Mesothelial cell of epicardium (in vitro differentiated cells): Measurements from ENCODE around the gene MAP3K9. TPM values are rescaled to one million over a fixed set of nuclear protein-coding genes. Genes with fewer than 3 reads are reported as not detected.

ENCODE experiments used
- DNase-seq, 2 experiments: peaks; one replicate each; pipeline ENCODE4 v3.0.0; 2021; ENCODE audit warnings: low spot score in 2 of 2; ENCODE audit not compliant: unreplicated experiment in 2 of 2
- H3K27ac Mint-ChIP-seq: 2 replicates; pipeline ENCODE4 v1.8.0; 2021; ENCODE audit warnings: mixed read lengths
- H3K27me3 Mint-ChIP-seq: 2 replicates; pipeline ENCODE4 v1.8.0; 2021; ENCODE audit warnings: low read depth, mixed read lengths
- H3K36me3 Mint-ChIP-seq: 2 replicates; pipeline ENCODE4 v1.8.0; 2021; ENCODE audit warnings: mixed read lengths
- H3K4me1 Mint-ChIP-seq: 2 replicates; pipeline ENCODE4 v1.8.0; 2021; ENCODE audit warnings: mixed read lengths
- H3K4me3 Mint-ChIP-seq: 2 replicates; pipeline ENCODE4 v1.8.0; 2021; ENCODE audit warnings: mild to moderate bottlenecking, moderate library complexity, mixed read lengths
- H3K9me3 Mint-ChIP-seq: 2 replicates; pipeline ENCODE4 v1.8.0; 2021; ENCODE audit warnings: mixed read lengths
- total RNA-seq: library from RNA; stranded (reverse); gene quantifications from 3 replicates; pipeline ENCODE4 v1.2.1, GENCODE V29; 2021
- TF ChIP-seq, protein P1 (sequence below): fragments of 200-600 bp; sonication (generic); IDR thresholded peaks from one replicate; pipeline ENCODE4 v1.5.0; 2021; ENCODE audit warnings: antibody characterized with exemption; ENCODE audit not compliant: unreplicated experiment

Gene MAP3K9
- total RNA-seq, 1 donor from 2014 or later, result 9.5 TPM

DNA sequence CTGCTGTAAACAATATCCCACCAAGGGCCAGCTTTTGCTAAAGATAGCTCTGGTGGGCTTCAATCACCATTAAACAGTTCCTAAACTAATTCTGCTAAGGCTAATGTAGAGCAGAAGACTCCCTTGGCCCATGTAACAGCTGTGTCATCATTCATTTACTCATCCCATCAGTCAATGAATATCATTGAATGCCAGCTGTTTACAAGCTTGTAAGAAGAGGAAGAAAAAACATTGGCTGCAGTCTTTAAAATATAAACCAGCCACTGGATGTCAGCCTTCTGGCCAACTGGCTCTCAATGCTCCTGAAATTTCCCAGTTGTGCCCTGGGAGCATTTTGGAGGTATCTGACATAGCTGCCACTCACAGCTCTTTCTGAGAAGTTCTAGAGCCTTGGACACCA is 18.0 kb upstream of the MAP3K9 start:
- Mint-ChIP-seq H3K4me3 (no peak overlapping the region), H3K27me3 (peaks cover 10% of the 10 kb centered on the region), H3K9me3 (no peaks in the 10 kb centered on the region), H3K4me1 (peaks cover 8% of the 10 kb centered on the region), H3K27ac (no peak overlapping the region), H3K36me3 (no peaks in the 10 kb centered on the region)
- DNase-seq, result no peak
- TF ChIP-seq, protein P1, sequence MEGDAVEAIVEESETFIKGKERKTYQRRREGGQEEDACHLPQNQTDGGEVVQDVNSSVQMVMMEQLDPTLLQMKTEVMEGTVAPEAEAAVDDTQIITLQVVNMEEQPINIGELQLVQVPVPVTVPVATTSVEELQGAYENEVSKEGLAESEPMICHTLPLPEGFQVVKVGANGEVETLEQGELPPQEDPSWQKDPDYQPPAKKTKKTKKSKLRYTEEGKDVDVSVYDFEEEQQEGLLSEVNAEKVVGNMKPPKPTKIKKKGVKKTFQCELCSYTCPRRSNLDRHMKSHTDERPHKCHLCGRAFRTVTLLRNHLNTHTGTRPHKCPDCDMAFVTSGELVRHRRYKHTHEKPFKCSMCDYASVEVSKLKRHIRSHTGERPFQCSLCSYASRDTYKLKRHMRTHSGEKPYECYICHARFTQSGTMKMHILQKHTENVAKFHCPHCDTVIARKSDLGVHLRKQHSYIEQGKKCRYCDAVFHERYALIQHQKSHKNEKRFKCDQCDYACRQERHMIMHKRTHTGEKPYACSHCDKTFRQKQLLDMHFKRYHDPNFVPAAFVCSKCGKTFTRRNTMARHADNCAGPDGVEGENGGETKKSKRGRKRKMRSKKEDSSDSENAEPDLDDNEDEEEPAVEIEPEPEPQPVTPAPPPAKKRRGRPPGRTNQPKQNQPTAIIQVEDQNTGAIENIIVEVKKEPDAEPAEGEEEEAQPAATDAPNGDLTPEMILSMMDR, result no peak

DNA sequence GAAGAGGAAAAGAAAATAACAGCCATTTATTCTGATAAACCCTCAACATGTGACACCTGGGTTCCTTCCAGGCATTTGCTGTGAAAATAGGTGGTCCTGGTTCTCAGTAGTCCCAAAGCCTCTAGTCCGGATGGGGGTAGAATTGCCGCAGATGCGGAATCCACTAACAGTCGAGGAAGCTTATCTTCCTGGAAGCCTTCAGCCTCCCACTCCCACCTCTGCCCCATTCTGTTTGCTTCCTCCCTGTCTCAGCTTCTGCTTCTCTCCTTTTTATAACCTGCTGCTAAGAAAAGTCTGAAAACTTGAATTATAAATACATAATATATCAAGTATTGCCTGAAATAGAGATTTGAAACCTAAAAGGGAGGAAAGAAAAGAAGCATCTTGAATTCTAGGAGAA is 14.0 kb upstream of the MAP3K9 start:
- Mint-ChIP-seq H3K27me3 (peaks cover 38% of the 10 kb centered on the region), H3K27ac (no peak overlapping the region), H3K9me3 (no peaks in the 10 kb centered on the region), H3K4me3 (peak overlapping the region; percentile 85), H3K4me1 (peaks cover 10% of the 10 kb centered on the region), H3K36me3 (no peaks in the 10 kb centered on the region)
- no peak for DNase-seq
- TF ChIP-seq, protein P1, result no peak

DNA sequence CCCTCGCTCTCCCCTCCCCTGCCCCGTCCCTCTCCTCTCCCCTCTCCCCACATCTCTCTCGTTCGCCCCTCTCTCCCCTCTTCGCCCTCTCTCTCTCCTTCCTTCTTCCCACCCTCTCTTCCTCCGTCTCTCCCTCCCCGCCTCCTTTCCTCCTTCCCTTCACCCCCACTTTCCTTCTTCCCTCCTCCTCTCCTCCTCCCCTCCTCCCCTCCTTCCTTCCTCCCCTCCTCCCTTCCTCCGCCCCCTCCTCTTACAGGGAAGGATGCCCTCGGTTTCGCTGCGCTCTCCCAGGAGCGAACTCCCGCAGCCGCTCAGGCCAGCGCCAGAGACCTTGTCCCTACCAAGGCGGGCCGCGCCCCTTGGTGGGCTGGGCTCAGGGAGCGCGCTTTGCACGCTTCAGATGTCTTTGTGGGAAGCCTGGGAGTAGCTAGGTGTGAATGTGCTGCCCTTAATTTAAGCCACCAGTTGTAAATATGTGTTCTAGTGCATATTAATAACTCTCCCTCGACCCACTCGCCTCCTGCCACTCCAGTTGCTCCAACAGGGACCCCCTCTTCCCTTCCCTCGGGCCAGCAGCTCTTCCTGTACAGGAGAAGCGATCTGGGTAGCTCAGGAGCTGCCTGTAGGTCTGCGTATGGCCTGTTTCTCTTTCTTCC is 13.3 kb upstream of the MAP3K9 start:
- Mint-ChIP-seq H3K27ac (peak overlapping the region; percentile 23), H3K4me1 (peaks cover 10% of the 10 kb centered on the region), H3K9me3 (no peaks in the 10 kb centered on the region), H3K27me3 (peaks cover 39% of the 10 kb centered on the region), H3K4me3 (peak overlapping the region; percentile 85), H3K36me3 (no peaks in the 10 kb centered on the region)
- DNase-seq, result peak in 1 of 2 experiments; percentile 53
- TF ChIP-seq, protein P1, result no peak

DNA sequence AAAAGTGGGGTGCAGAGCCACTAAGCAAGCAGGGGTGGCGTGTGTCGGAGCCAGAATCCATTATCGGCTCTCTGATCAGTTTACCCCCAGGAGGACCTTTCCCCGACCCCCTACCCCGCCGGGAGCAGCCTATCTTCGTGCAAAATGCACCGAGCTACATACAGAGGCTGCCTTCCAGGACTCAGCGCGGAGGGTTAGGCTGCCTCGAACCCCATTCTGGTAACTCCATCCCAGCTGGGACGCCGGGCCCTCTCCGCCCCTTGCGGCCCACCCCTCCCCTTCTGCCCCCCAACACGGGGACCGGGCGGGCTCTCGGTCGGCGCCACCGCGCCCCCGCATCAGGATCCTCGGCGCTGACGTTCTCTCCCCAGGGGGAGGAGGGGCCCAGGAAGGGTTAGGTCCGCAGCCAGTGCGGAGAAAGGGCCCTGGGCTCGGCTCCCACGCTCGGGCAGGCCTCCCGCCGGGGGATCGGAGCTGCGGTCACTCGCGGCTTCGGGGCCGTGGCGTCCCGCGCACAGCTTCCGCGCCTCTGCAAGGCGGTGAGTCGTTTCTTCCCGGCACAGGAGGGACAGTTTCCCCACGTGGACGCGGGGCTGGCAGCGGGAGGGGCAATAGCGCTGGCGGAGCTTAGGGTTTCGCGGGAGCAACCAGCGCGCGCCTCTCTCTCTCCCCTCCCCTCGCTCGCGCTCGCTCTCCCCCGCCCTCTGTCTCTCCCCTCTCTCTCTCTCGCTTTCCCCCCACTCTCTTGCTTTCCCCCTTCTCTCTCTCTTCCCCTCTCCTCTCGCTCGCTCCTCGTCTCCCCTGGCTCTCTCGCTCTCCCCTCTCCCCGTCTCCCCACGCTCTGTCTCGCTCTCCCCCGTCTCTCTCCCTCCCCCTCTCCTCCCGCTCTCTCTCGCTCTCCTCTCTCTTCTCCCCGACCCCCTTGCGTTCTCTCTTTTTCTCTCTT is 12.5 kb upstream of the MAP3K9 start:
- H3K4me3 Mint-ChIP-seq, result peak overlapping the region; percentile 85
- peak in 1 of 2 experiments; percentile 64 for DNase-seq
- no peak overlapping the region for H3K27ac Mint-ChIP-seq

DNA sequence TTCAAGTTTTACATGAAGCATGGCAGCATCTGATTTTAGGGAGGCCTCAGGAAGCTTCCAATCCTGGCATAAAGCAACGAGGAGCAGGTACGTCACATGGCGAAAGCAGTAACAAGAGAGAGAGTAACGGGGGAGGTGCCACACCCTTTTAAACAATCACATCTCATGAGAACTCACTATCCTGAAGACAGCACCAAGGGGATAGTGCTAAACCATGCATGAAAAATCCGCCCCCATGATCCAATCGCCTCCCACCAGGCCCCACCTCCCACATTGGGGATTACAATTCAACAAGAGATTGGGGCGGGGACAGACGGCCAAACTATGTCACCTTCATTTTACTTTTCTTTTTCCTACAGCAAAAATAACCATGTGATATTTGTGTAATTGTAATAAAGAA is 7.2 kb upstream of the MAP3K9 start:
- Mint-ChIP-seq H3K4me3 (no peak overlapping the region), H3K36me3 (no peaks in the 10 kb centered on the region), H3K4me1 (peaks cover 2% of the 10 kb centered on the region), H3K9me3 (no peaks in the 10 kb centered on the region), H3K27ac (no peak overlapping the region), H3K27me3 (peaks cover 28% of the 10 kb centered on the region)
- no peak for DNase-seq
- TF ChIP-seq, protein P1, result no peak

More for the DNA sequence above, 12.5 kb upstream of the MAP3K9 start:
- H3K27me3 Mint-ChIP-seq, result peaks cover 39% of the 10 kb centered on the region
- H3K36me3 Mint-ChIP-seq, result no peaks in the 10 kb centered on the region
- H3K9me3 Mint-ChIP-seq, result no peaks in the 10 kb centered on the region
- H3K4me1 Mint-ChIP-seq, result peaks cover 10% of the 10 kb centered on the region
- TF ChIP-seq, protein P1, result no peak
